ENCODE results near the gene MED12L. TPM values are rescaled to one million over a fixed set of nuclear protein-coding genes. Genes with fewer than 3 reads are reported as not detected.
"Not testable (repeated sequence)": the region's sequence is repeated elsewhere in the genome, so short reads cannot be mapped to it uniquely, and the experiment has no call there.

MED12L gene
- total and polyA plus RNA-seq, 4 experiments from 2014 or later, result 0.35 to 0.78 TPM; not detected in 2

- no peak overlapping the region for H3K4me3 Mint-ChIP-seq
- ChIA-PET CTCF (ENCODE audit: partially characterized antibody) (interaction anchor here (0.9 to 1.4 kb wide), 2 partner anchors 10 to 17 kb away, joined by 3 to 4 read pairs; partner anchors contain the start of gene MED12L), POLR2A (ENCODE audit: partially characterized antibody) (no interaction called here)
- H3K4me1 Mint-ChIP-seq, result no peaks in the 10 kb centered on the region
- intact Hi-C loops (cut with micrococcal nuclease), result no loop called here
- no peaks in the 10 kb centered on the region for H3K9me3 Mint-ChIP-seq
- H3K27ac Mint-ChIP-seq, result no peak overlapping the region
- DNase-seq, result no peak
- H3K27ac ChIP-seq (ENCODE audit: low read depth, low read length), result no peak overlapping the region
- H3K36me3 Mint-ChIP-seq, result no peaks in the 10 kb centered on the region
- peaks cover 7 to 9% of the 10 kb centered on the region in 2 donors for H3K27me3 Mint-ChIP-seq
- no peaks in the 10 kb centered on the region for H3K27me3 ChIP-seq (ENCODE audit: insufficient read depth, low read length)
- H3K9me3 ChIP-seq (ENCODE audit: control insufficient read depth in 1 of 2, low read length in 2 of 2), result no peaks in the 10 kb centered on the region
- no peaks in the 10 kb centered on the region for H3K36me3 ChIP-seq (ENCODE audit: insufficient read depth, low read length)
- H3K4me3 ChIP-seq (ENCODE audit: low read length in 2 of 2), result no peak overlapping the region
- H3K4me1 ChIP-seq (ENCODE audit: insufficient read depth, low read length), result no peaks in the 10 kb centered on the region
Observed at GRCh38 chr3:151076626-151077025, 8.8 kb upstream of the MED12L start.

GRCh38 chr3:151081082-151081481, 4.4 kb upstream of the MED12L start:
- H3K4me3 ChIP-seq (ENCODE audit: low read length in 2 of 2); DNase-seq; H3K9me3 ChIP-seq (ENCODE audit: control insufficient read depth in 1 of 2, low read length in 2 of 2); POLR2A ChIA-PET (ENCODE audit: partially characterized antibody); H3K4me1 ChIP-seq (ENCODE audit: insufficient read depth, low read length); H3K27ac Mint-ChIP-seq; H3K4me3 Mint-ChIP-seq; H3K9me3 Mint-ChIP-seq; CTCF ChIA-PET (ENCODE audit: partially characterized antibody); H3K36me3 Mint-ChIP-seq; H3K4me1 Mint-ChIP-seq; intact Hi-C loops (cut with micrococcal nuclease); H3K36me3 ChIP-seq (ENCODE audit: insufficient read depth, low read length); H3K27ac ChIP-seq (ENCODE audit: low read depth, low read length): not testable (repeated sequence)
- H3K27me3 ChIP-seq (ENCODE audit: insufficient read depth, low read length), result peaks cover 17% of the 10 kb centered on the region
- peaks cover 22 to 29% of the 10 kb centered on the region in 2 donors for H3K27me3 Mint-ChIP-seq

GRCh38 chr3:151082880-151083838, 2.3 kb upstream of the MED12L start:
- Mint-ChIP-seq H3K27me3 (peaks cover 31 to 35% of the 10 kb centered on the region in 2 donors), H3K9me3 (no peaks in the 10 kb centered on the region), H3K36me3 (peaks cover 0 to 2% of the 10 kb centered on the region in 2 donors), H3K27ac (no peak overlapping the region), H3K4me3 (peak overlapping the region in 1 of 8 donors; percentile 64), H3K4me1 (peaks cover 5 to 18% (median 12%) of the 10 kb centered on the region in 4 donors)
- ChIA-PET POLR2A (ENCODE audit: partially characterized antibody) (no interaction called here), CTCF (ENCODE audit: partially characterized antibody) (no interaction called here)
- H3K27ac ChIP-seq (ENCODE audit: low read depth, low read length), result no peak overlapping the region
- H3K4me1 ChIP-seq (ENCODE audit: insufficient read depth, low read length), result peaks cover 6% of the 10 kb centered on the region
- no peaks in the 10 kb centered on the region for H3K9me3 ChIP-seq (ENCODE audit: control insufficient read depth in 1 of 2, low read length in 2 of 2)
- H3K27me3 ChIP-seq (ENCODE audit: insufficient read depth, low read length), result peaks cover 17% of the 10 kb centered on the region
- intact Hi-C loops (cut with micrococcal nuclease), result no loop called here
- no peak overlapping the region for H3K4me3 ChIP-seq (ENCODE audit: low read length in 2 of 2)
- DNase-seq, result no peak
- no peaks in the 10 kb centered on the region for H3K36me3 ChIP-seq (ENCODE audit: insufficient read depth, low read length)

GRCh38 chr3:151084893-151085226, 604 bp upstream of the MED12L start:
- peaks cover 28 to 33% of the 10 kb centered on the region in 2 donors for H3K27me3 Mint-ChIP-seq
- no peaks in the 10 kb centered on the region for H3K9me3 Mint-ChIP-seq
- ChIA-PET POLR2A (ENCODE audit: partially characterized antibody) (interaction anchor here (1.3 kb wide), 1 partner anchor 148 kb away, joined by 3 read pairs; no protein-coding TSS in a partner anchor), CTCF (ENCODE audit: partially characterized antibody) (interaction anchor here (1.4 kb wide), 1 partner anchor 9 kb away, joined by 6 read pairs; no protein-coding TSS in a partner anchor)
- Histone ChIP-seq H3K36me3 (ENCODE audit: insufficient read depth, low read length) (no peaks in the 10 kb centered on the region), H3K4me3 (ENCODE audit: low read length in 2 of 2) (peak overlapping the region in 1 of 2 donors; percentile 41), H3K27ac (ENCODE audit: low read depth, low read length) (no peak overlapping the region), H3K4me1 (ENCODE audit: insufficient read depth, low read length) (peaks cover 6% of the 10 kb centered on the region), H3K9me3 (ENCODE audit: control insufficient read depth in 1 of 2, low read length in 2 of 2) (no peaks in the 10 kb centered on the region), H3K27me3 (ENCODE audit: insufficient read depth, low read length) (peaks cover 17% of the 10 kb centered on the region)
- H3K36me3 Mint-ChIP-seq, result peaks cover 0 to 2% of the 10 kb centered on the region in 2 donors
- peaks cover 5 to 18% (median 12%) of the 10 kb centered on the region in 4 donors for H3K4me1 Mint-ChIP-seq
- intact Hi-C loops (cut with micrococcal nuclease), result loop anchor here (5.0 kb wide), 1 partner anchor 158 kb away; no protein-coding TSS in a partner anchor
- peak overlapping the region; percentile 70 to 77 (median 73) for H3K4me3 Mint-ChIP-seq
- no peak overlapping the region for H3K27ac Mint-ChIP-seq
- no peak for DNase-seq

GRCh38 chr3:151085889-151086483, 522 bp downstream of the MED12L start:
- Mint-ChIP-seq H3K9me3 (no peaks in the 10 kb centered on the region), H3K4me1 (peaks cover 5 to 18% (median 12%) of the 10 kb centered on the region in 4 donors), H3K27ac (no peak overlapping the region), H3K27me3 (peaks cover 32 to 33% of the 10 kb centered on the region in 2 donors), H3K4me3 (peak overlapping the region; percentile 20 to 91 (median 89)), H3K36me3 (peaks cover 0 to 2% of the 10 kb centered on the region in 2 donors)
- intact Hi-C loops (cut with micrococcal nuclease), result loop anchor here (1.0 to 5.0 kb wide), 4 partner anchors 61 to 365 kb away; partner anchors contain the start of gene SIAH2
- ChIA-PET CTCF (ENCODE audit: partially characterized antibody) (interaction anchor here (0.7 to 1.8 kb wide), 11 partner anchors 8 to 1167 kb away, joined by 3 to 9 read pairs (median 4); no protein-coding TSS in a partner anchor), POLR2A (ENCODE audit: partially characterized antibody) (interaction anchor here (1.0 to 1.3 kb wide), 2 partner anchors 59 to 146 kb away, joined by 3 read pairs; no protein-coding TSS in a partner anchor)
- Histone ChIP-seq H3K4me3 (ENCODE audit: low read length in 2 of 2) (peak overlapping the region in 1 of 2 donors; percentile 41), H3K27ac (ENCODE audit: low read depth, low read length) (no peak overlapping the region), H3K36me3 (ENCODE audit: insufficient read depth, low read length) (no peaks in the 10 kb centered on the region), H3K27me3 (ENCODE audit: insufficient read depth, low read length) (peaks cover 17% of the 10 kb centered on the region), H3K4me1 (ENCODE audit: insufficient read depth, low read length) (peaks cover 6% of the 10 kb centered on the region), H3K9me3 (ENCODE audit: control insufficient read depth in 1 of 2, low read length in 2 of 2) (no peaks in the 10 kb centered on the region)
- peak in 3 of 5 donors; percentile 3 to 13 (median 9) for DNase-seq

GRCh38 chr3:151086484-151087456, 1.3 kb downstream of the MED12L start:
- CTCF ChIA-PET (ENCODE audit: partially characterized antibody), result interaction anchor here (0.7 to 1.8 kb wide), 10 partner anchors 8 to 1166 kb away, joined by 3 to 9 read pairs (median 4); no protein-coding TSS in a partner anchor
- no peak overlapping the region for H3K27ac ChIP-seq (ENCODE audit: low read depth, low read length)
- H3K27me3 ChIP-seq (ENCODE audit: insufficient read depth, low read length), result peaks cover 17% of the 10 kb centered on the region
- H3K4me3 ChIP-seq (ENCODE audit: low read length in 2 of 2), result peak overlapping the region in 1 of 2 donors; percentile 41
- peaks cover 0 to 2% of the 10 kb centered on the region in 2 donors for H3K36me3 Mint-ChIP-seq
- H3K4me1 ChIP-seq (ENCODE audit: insufficient read depth, low read length), result peaks cover 6% of the 10 kb centered on the region
- peak overlapping the region; percentile 86 to 91 (median 89) for H3K4me3 Mint-ChIP-seq
- peaks cover 5 to 18% (median 12%) of the 10 kb centered on the region in 4 donors for H3K4me1 Mint-ChIP-seq
- no peaks in the 10 kb centered on the region for H3K9me3 Mint-ChIP-seq
- H3K36me3 ChIP-seq (ENCODE audit: insufficient read depth, low read length), result no peaks in the 10 kb centered on the region
- peak overlapping the region in 2 of 7 donors; percentile 78 to 79 for H3K27ac Mint-ChIP-seq
- intact Hi-C loops (cut with micrococcal nuclease), result loop anchor here (1.0 to 5.0 kb wide), 4 partner anchors 60 to 366 kb away; partner anchors contain the start of gene SIAH2
- peak; percentile 51 to 78 (median 61) for DNase-seq
- POLR2A ChIA-PET (ENCODE audit: partially characterized antibody), result interaction anchor here (1.0 kb wide), 1 partner anchor 58 kb away, joined by 3 read pairs; no protein-coding TSS in a partner anchor
- no peaks in the 10 kb centered on the region for H3K9me3 ChIP-seq (ENCODE audit: control insufficient read depth in 1 of 2, low read length in 2 of 2)
- peaks cover 32% of the 10 kb centered on the region in 2 donors for H3K27me3 Mint-ChIP-seq

Measured in CD4-positive, alpha-beta memory T cell (primary cell).